Pulmonary artery endothelial cell (primary cell): Measurements from ENCODE around the gene ASRGL1. TPM values are rescaled to one million over a fixed set of nuclear protein-coding genes. Genes with fewer than 3 reads are reported as not detected.

ENCODE experiments used
- DNase-seq: peaks from one replicate; pipeline ENCODE4 v3.0.0-alpha.2; 2011; ENCODE audit warnings: low read depth, low spot score
- total RNA-seq: library from RNA; depleted of rRNA; stranded (reverse); fragments of >200 nt; gene quantifications from 2 replicates; pipeline ENCODE4 v1.2.3, GENCODE V29; 2014

Gene ASRGL1
- total RNA-seq, 1 donor from 2014 or later, result 62.6 TPM

GRCh38 chr11:62392506-62392905 is 55.3 kb downstream of the ASRGL1 start:
- DNase-seq, result no peak

- no peak for DNase-seq
These were observed 55.9 kb downstream of the ASRGL1 start for GRCh38 chr11:62393061-62393611.

DNA sequence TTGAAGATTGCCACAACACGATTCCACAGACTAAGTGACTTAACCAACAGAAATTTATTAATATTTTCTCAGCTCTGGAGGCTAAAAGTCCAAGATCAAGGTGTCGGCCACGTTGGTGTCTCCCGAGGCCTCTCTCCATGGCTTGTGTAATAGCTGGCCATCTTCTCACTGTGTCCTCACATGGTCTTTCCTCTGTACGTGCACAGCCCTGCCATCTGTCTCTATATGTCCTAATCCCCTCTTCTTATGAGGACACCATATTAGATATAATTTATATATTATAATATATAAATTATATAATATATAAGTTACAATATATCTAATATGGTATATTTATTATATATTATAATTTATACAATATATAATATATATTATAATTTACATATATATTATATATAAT is 56.5 kb downstream of the ASRGL1 start:
- no peak for DNase-seq

- peak; percentile 53 for DNase-seq
These were observed 57.7 kb downstream of the ASRGL1 start for GRCh38 chr11:62394825-62395538.

GRCh38 chr11:62395885-62396551 is 58.8 kb downstream of the ASRGL1 start:
- no peak for DNase-seq

DNA sequence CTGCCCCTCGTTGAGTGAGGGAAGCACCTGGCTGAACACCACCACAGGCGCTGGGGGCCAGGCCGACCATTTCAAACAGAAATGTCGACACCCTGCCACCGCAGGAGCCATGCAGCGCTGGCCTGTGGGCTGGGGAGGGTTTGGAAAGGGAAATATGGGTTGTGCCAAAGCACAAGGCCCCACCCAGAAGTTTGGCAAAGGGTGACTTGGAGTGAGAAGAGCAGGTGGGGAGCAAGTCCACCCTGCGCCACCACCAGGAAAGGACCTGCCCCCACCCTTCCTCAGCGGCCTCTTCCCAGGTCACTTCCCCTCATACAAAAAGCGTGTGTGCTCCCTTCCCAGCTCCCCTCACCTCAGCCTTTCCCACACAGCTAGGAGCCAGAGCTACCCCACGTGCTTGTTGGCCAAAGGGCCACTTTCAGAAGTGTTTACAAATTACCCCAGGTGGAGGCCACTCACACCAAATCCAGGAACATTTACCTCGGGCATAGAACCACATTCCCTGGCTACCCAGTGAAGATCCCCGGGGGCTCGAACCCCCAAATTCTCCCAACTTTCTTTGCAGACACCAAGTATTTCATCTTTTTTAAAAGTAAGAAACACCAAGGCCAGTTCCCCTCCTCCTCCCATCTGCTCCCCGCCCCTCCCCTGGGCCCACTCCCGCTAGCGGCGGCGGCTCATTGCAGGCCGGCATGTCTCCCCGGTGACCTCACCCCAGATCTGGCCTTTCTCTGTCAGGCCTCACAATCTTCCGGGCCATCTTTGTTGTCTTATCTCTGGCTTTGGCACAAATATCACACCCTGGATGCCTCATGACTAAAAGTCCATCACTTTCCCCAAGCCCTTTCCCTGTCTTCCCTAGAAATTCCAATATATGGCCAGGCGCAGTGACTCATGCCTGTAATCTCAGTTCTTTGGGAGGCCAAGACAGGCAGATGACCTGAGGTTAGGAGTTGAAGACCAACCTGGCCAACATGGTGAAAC is 61.1 kb downstream of the ASRGL1 start:
- DNase-seq, result no peak

DNA sequence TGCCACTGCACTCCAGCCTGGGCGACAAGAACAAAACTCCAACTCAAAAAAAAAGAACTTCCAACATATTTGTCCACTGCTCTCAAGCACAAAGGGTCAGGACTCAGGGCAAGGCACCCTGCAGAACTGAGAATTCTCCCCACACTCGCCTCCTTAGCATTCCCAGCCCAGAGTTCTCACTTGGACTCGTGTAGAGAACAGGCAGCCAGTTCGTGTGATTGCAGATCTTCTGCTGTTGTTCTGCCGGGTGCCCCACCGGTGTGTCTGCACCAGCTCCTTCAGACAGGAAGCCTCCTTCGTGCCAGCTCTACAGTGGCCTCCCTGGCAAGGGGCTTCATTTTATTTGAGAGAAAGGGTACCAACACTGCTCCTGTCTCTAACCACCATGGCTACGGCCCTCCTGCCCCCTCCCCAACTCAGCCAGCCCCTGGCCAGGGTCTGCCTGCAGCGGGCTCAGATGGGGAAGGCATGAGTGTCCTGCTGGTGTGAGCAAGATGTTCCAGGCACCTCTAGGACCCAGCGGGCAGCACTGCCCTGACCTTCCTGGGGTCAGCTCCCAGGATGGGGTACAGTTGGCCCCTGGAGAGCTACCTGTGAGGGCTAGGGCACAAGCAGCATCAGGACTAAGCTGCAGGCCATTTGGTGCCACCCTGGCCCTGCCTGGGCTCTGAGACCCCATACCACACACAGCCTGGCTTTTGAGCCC is 62.1 kb downstream of the ASRGL1 start:
- DNase-seq, result no peak

- no peak for DNase-seq
These were observed 62.6 kb downstream of the ASRGL1 start for GRCh38 chr11:62399878-62400266.

GRCh38 chr11:62400281-62400680 is 63.0 kb downstream of the ASRGL1 start:
- no peak for DNase-seq

DNA sequence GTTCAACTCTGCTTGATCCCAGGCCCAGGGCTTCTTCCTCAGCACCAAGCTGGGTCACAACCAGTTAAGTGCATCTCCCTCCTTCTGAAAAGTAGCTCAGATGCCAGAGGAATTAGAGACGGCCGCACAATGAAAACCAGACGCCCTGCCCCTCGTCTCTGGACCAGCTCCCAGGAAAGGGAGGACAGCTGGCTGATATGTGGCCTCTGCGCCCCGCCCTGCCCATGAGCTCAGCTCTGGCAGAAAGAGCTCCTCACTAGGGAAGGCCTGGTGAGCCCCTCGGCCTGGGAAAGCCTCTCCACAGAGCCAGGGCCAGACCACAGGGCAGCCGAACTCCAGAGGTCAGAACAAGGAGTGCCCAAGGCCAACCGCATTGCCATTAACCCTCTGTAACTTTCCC is 63.5 kb downstream of the ASRGL1 start:
- DNase-seq, result no peak

DNA sequence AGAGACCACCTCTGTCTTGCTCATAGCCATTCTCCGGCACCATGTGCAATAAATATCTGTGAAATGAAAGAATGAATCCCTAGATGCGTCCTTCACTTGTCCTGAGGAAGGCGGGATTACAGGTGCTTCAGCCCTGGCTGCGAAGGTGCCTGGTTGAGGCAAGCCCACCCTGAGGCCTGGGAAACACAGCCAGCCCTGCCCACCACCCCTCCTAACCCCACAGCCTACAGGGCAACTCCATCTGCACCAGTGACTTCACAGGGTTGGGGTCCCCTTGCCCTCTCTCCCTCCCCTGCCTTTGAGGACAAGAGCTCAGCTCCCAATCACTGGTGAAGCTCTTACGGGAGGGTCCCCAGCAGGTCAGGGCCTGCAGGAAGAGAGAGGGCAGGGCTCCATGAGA is 64.1 kb downstream of the ASRGL1 start:
- no peak for DNase-seq

GRCh38 chr11:62401811-62402210 is 64.6 kb downstream of the ASRGL1 start:
- no peak for DNase-seq

DNA sequence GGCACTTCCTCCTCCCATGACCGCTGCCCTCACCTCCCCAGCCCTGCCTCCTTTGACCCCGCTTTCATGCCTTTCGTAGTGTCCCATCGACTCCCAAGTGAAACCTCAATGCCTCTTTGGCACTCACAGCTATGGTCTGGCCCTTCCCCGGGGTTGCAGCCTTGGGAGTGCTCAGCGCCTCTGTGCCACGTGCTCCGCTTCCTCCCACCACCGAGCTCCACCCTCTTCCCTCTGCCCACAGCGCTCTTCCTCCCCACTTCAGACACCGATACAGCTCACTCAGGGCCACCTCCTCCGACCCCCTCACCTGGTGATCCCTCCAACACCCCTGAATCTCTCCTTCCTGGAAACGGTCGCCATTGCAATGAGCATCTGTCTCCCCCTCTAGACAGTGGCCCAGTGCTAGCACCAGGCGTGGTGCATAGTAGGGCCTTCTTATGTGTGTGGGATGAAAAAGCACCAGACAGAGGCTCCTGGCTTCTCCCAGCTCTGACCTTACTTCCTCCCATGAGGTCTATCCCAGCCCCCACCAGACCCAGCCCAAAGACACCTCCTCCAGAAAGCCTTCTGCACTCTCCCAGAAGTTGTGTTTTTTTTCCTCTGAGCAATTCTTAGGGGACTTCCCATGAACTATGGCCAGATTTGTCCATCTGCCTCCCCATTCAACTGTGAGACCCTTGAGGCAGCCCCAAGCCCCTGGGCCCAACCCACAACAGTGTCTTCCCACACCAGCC is 65.1 kb downstream of the ASRGL1 start:
- no peak for DNase-seq

GRCh38 chr11:62402960-62403730 is 65.9 kb downstream of the ASRGL1 start:
- DNase-seq, result no peak

- no peak for DNase-seq
These were observed 67.2 kb downstream of the ASRGL1 start for GRCh38 chr11:62404435-62404834.

GRCh38 chr11:62404901-62405300 is 67.7 kb downstream of the ASRGL1 start:
- DNase-seq, result no peak

DNA sequence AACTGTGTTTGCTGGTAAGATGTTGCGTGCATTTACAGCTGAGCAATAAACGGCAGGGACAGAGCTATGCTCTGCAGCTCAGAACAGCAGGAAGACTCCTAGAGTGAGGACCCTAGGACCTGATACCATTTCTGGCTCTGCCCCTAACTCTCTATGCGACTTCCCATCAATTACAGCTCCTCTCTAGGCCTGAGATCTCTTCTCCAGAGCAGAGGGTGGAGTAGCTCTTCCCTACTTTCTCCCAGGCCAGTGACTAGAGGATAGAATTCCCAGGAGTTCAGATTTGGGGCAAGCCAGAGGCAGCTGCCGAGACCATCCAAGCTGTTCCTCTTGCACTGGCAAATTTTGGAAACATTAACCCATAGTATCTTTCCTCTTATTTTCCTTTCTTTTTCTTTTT is 68.8 kb downstream of the ASRGL1 start:
- DNase-seq, result no peak

GRCh38 chr11:62409831-62410230 is 72.6 kb downstream of the ASRGL1 start:
- DNase-seq, result no peak

- DNase-seq, result no peak
These were observed 73.7 kb downstream of the ASRGL1 start for GRCh38 chr11:62410972-62411371.

DNA sequence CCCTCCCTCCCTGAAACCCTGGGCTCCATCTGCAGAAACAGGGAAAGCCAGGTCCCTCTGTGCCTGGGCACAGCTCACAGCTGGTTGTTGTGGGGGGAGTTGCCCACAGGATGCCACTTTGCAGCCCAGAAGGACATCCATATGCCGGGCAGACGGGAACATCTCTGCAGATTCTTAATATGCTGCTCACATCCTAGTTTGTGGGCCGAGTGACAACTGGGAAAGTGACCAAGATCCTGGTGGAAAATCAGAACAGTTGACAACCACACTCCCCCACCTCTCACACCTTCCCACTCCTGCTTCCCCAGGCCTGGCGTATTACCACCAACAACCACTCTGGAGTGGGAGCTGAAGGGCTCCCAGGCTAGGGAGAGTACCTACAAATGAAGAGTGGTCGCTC is 74.3 kb downstream of the ASRGL1 start:
- no peak for DNase-seq
